ENCODE data around the gene THAP2. TPM values are rescaled to one million over a fixed set of nuclear protein-coding genes. Genes with fewer than 3 reads are reported as not detected.
A peak's percentile ranks its signal among the peaks of the same experiment; 100 is the strongest.

THAP2 gene
- total and polyA plus RNA-seq, 10 donors, result 3.1 to 8.8 (median 5.1) TPM

GRCh38 chr12:71638499-71638898 is 25.6 kb upstream of the THAP2 start:
- Histone ChIP-seq H3K4me3 (no peak overlapping the region), H3K9me3 (no peaks in the 10 kb centered on the region), H3K36me3 (peaks cover 0 to 100% (median 78%) of the 10 kb centered on the region in 6 donors), H3K27ac (no peak overlapping the region), H3K27me3 (replicated peaks in 1 of 7) (no peaks in the 10 kb centered on the region), H3K4me1 (peaks cover 0 to 22% (median 6%) of the 10 kb centered on the region in 6 donors)
- TF ChIP-seq POLR2A (IDR thresholded peaks at IDR 0.05), result no peak
- TF ChIP-seq POLR2AphosphoS5 (IDR thresholded peaks at IDR 0.05), result no peak
- TF ChIP-seq CTCF (IDR thresholded peaks at IDR 0.05 in 8 of 11, conservative IDR thresholded peaks at IDR 0.05 in 3 of 11), result no peak
- DNase-seq, result no peak
- intact Hi-C loops (cut with DNase I; ENCODE audit: low total_unique reads), result loop anchor here (5.0 kb wide), 1 partner anchor 226 kb away; no protein-coding TSS in a partner anchor

GRCh38 chr12:71639341-71639760 is 24.8 kb upstream of the THAP2 start:
- Histone ChIP-seq H3K36me3 (peaks cover 0 to 100% (median 78%) of the 10 kb centered on the region in 6 donors), H3K4me1 (peaks cover 0 to 28% (median 6%) of the 10 kb centered on the region in 6 donors), H3K27me3 (replicated peaks in 1 of 7) (no peaks in the 10 kb centered on the region), H3K4me3 (no peak overlapping the region), H3K27ac (no peak overlapping the region), H3K9me3 (no peaks in the 10 kb centered on the region)
- WGBS, 5 donors, result 74 to 99% (median 93%) methylated on average over 2 of the region's 2 CpGs
- intact Hi-C loops (cut with DNase I; ENCODE audit: low total_unique reads), result loop anchor here (5.0 kb wide), 1 partner anchor 227 kb away; no protein-coding TSS in a partner anchor
- TF ChIP-seq POLR2AphosphoS5 (IDR thresholded peaks at IDR 0.05) (no peak), CTCF (IDR thresholded peaks at IDR 0.05 in 8 of 11, conservative IDR thresholded peaks at IDR 0.05 in 3 of 11) (peak in 1 of 11 experiments; percentile 17), POLR2A (IDR thresholded peaks at IDR 0.05) (no peak)
- DNase-seq, result no peak

- peaks cover 0 to 36% (median 8%) of the 10 kb centered on the region in 6 donors for H3K4me1 ChIP-seq
- no peaks in the 10 kb centered on the region for H3K9me3 ChIP-seq
- intact Hi-C loops (cut with DNase I; ENCODE audit: low total_unique reads), result no loop called here
- peaks cover 0 to 100% (median 77%) of the 10 kb centered on the region in 6 donors for H3K36me3 ChIP-seq
- no peak for TF ChIP-seq CTCF (IDR thresholded peaks at IDR 0.05 in 8 of 11, conservative IDR thresholded peaks at IDR 0.05 in 3 of 11)
- no peak for TF ChIP-seq POLR2AphosphoS5 (IDR thresholded peaks at IDR 0.05)
- no peak for TF ChIP-seq POLR2A (IDR thresholded peaks at IDR 0.05)
- H3K27me3 ChIP-seq (replicated peaks in 1 of 7), result no peaks in the 10 kb centered on the region
- DNase-seq, result no peak
- 92 to 98% (median 94%) methylated on average over 2 of the region's 2 CpGs for WGBS, 5 donors
- no peak overlapping the region for H3K4me3 ChIP-seq
- H3K27ac ChIP-seq, result no peak overlapping the region
Measured at GRCh38 chr12:71640316-71640715, 23.8 kb upstream of the THAP2 start.

GRCh38 chr12:71641390-71641789 is 22.7 kb upstream of the THAP2 start:
- Histone ChIP-seq H3K27me3 (replicated peaks in 1 of 7) (no peaks in the 10 kb centered on the region), H3K27ac (no peak overlapping the region), H3K9me3 (no peaks in the 10 kb centered on the region), H3K36me3 (peaks cover 0 to 100% (median 71%) of the 10 kb centered on the region in 6 donors), H3K4me1 (peaks cover 0 to 42% (median 9%) of the 10 kb centered on the region in 6 donors), H3K4me3 (no peak overlapping the region)
- DNase-seq, result no peak
- 84 to 92% (median 87%) methylated on average over 2 of the region's 2 CpGs for WGBS, 5 donors
- TF ChIP-seq POLR2AphosphoS5 (IDR thresholded peaks at IDR 0.05) (no peak), CTCF (IDR thresholded peaks at IDR 0.05 in 8 of 11, conservative IDR thresholded peaks at IDR 0.05 in 3 of 11) (no peak), POLR2A (IDR thresholded peaks at IDR 0.05) (no peak)
- intact Hi-C loops (cut with DNase I; ENCODE audit: low total_unique reads), result no loop called here
